HG03108 (cell line): ENCODE data around the gene LACC1.

Experiments used
- ATAC-seq: cut with Tn5 transposase; IDR thresholded peaks from one replicate; pipeline ENCODE4 v1.9.1; 2021; ENCODE audit warnings: moderate library complexity; ENCODE audit not compliant: unreplicated experiment

The LACC1 gene

DNA sequence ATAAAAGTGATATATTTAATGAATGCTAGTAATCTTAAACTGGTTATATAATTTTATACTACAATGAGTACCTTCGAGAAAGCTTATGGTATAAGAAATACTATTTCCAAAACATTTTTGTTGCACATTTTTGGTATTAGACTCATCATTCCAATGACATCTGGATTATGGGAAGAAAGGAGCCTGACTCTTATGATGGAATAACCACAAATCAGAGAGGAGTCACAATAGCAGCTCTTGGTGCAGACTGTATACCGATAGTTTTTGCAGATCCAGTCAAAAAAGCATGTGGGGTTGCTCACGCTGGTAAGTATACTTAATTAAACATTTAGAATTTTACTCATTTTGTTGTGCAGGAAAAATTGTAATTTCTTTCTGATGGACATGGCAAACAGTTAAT, 3.9 kb downstream of the LACC1 start:
- ATAC-seq = no peak

- no peak for ATAC-seq
These were observed 4.5 kb downstream of the LACC1 start for GRCh38 chr13:43884222-43884621.

DNA sequence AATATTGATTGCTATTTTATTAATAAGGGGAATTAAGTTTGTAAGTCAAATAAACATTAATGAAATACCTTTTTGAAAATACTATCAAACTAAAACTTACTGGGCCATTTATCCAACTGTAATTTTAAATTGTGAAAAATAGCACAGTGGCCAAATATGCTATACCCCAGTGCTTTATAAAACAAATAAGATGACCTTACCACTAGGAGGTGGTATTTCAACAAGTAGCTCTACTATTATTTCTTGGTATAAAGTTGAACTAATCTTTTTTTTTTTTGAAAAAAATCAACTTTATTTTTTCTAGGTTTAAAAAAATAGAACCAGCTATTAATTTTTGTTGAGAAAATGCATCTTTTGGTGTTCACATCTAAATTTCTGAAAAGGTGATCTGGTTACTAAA, 14.7 kb downstream of the LACC1 start:
- no peak for ATAC-seq

- no peak for ATAC-seq
These were observed 16.2 kb downstream of the LACC1 start for GRCh38 chr13:43895940-43896339.

DNA sequence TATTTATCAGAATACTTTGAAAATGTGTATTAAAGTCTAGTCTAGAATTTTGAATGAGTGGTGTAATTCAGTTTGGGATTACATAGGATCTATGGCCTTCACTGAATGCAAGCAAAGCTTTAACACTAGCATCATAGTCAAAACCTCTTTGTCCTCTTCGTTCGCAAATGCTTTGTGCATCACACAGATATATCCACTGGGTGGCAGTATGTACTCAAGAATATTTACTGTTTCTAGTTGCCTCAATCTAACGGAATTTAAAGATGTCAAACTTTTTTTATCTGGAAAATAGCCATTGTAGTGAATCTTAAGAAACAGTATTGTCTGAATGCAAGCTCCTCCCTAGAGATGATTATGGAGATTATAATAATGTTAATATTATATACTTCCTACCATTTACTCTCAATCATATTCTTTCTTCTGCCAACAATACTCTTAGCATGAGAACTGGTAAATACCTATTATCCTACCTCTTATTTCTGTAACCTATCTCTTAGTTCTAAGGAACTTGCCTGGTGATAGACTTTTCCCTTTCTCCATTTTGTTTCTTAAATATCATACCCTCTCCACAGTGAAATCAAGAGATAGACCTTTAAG, 25.8 kb downstream of the LACC1 start:
- no peak for ATAC-seq

DNA sequence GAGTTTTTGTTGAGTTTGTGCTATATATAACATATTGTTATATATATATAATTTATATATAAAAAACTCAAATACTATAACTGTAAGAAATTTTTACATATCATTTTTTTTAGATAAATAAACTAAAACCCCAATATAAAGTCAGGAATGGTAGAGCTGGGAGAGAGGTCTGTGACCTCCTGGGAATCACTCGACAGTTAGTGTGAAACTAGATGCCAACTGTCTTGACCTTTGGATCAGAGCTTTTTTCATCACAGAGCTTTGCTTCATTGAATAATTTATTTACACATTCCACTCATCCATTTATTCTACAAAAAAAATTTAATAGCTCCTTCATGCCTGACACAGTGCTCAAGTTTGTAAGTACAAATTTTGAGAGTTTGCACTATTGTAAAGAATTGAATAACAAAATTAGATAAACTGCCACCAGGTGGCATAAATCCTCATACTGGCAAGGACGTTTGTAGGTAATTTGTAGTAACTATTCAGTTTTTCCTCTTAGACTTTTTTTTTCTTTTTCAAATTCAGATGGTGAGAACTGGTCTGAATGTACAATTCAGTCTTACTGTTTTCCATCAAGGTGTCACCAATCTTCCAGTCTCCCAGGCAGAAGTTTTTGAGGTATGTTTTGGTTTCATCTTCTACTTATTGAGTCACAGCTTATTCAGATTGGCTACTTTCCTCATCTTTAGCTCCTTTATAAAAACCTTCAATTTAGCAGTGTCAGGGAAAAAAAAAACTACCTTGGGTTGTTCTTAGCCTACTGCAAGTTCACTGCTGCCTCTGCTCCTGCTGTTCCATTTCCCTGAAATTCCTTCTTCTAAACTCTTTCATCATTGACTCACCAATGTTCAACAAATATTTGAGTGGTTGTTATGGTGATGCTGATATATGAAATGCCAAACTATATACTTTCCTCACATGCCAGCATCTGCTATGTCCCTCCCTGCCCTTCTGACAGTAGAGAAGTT, 28.7 kb downstream of the LACC1 start:
- no peak for ATAC-seq

- no peak for ATAC-seq
These were observed 31.2 kb downstream of the LACC1 start for GRCh38 chr13:43910856-43911255.

DNA sequence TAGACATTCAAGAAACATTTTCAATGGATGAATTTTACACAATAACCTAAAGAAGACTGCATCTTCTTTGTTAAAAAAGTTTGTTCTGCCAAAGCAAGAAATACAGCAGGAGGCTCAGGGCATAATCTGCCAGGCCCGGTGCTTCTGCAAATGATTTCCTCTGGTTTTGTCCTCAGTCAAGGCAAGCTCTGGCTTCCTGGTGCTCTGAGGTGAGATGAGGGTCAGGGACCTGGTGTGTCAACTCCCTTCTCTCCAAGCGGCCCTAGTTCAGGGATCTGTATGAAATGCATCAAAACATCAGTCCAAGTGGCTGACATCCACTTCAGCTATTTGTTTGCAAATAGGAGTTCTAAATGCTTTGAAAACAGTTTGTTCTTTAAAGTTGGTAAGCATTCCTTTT, 31.6 kb downstream of the LACC1 start:
- ATAC-seq = no peak

- no peak for ATAC-seq
These were observed 32.2 kb downstream of the LACC1 start for GRCh38 chr13:43911871-43912270.

- ATAC-seq = no peak
These were observed 35.7 kb downstream of the LACC1 start for GRCh38 chr13:43915451-43915850.

GRCh38 chr13:43916828-43917227, 37.1 kb downstream of the LACC1 start:
- no peak for ATAC-seq

DNA sequence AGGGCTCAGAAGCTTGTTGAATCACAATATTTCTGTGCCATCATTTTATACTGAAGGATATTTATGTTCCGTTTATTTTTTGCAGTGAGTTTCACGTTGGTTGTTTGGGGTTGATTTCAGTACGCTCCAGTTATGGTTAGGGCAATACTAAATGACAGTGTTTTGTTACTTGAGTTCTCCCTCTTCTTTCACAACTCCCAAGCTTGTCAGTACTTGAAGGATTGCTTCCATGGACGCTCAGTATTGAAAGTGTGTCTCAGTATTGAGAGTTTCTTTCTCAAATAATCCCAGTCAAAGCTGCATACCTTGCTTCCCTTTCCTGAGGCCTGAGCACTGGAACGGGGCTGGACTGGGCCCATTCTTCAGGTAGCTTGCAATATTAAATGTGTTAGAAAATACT, 38.9 kb downstream of the LACC1 start:
- ATAC-seq = no peak

DNA sequence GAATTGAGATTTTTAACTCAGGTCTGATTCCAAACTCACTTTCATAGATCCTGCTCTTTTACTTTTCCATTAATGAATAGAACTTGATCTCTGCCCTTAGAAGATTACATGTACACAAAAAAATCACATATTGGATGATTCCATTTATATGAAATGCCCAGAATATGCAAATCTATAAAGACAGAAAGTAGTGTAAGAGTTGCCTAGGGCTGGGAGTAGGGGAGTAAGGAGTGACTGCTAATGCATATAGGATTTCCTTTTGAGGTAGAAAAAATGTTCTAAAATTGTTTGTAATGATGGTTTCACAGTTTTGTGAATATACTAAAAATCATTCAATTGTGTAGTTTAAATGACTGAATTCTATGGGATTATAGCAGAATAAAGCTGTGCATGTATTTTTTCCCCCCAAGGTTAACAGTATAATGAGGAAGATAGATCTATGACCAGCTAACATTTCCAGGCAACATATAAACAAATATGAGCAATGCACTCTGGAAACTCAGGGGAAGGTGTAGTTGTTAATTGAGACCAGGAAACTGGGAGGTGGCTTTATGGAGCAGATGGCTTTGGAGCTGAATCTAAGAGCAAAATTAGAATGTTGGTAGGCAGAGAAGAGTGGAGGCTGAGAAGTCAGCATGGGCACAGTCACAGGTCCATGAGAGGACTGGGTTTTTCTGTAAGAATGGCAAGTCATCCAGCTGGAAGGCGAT, 41.4 kb downstream of the LACC1 start:
- no peak for ATAC-seq

GRCh38 chr13:43924549-43925245, 45.0 kb downstream of the LACC1 start:
- ATAC-seq = no peak

DNA sequence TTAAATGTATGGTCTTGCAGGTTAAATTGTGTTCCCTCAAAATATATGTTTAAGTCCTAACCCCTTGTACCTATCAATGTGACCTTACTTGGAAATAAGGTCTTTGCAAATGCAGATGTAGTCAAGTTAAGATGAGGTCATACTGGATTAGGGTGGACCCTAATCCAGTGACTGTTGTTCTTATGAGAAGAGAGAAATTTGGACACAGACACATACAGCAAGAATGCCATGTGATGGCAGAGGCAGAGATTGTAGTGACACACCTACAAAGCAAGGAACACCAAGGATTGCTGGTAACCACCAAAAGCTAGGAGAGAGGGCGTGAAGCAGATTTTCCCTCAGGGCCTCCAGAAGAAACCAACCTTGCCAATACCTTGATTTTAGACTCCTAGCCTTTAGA, 50.2 kb downstream of the LACC1 start:
- ATAC-seq = no peak

DNA sequence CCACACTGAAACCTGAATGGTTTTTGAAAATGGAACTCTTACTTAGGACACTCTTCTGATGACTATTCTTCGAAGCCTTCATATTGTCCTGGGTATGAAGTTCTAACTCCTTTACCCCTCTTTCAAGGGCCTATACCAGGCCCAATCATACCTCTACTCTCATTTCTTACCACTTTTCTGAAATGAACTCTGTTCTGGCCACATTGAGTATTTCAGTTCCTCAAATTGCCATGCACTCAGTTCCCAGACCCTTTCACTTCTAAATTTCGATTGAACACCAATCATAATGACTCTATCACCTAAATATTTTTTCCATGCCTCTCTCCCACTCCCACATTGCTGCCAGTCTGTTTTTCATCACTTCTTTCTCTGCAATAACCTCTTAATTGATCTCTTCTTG, 53.7 kb downstream of the LACC1 start:
- ATAC-seq = peak; percentile 99

DNA sequence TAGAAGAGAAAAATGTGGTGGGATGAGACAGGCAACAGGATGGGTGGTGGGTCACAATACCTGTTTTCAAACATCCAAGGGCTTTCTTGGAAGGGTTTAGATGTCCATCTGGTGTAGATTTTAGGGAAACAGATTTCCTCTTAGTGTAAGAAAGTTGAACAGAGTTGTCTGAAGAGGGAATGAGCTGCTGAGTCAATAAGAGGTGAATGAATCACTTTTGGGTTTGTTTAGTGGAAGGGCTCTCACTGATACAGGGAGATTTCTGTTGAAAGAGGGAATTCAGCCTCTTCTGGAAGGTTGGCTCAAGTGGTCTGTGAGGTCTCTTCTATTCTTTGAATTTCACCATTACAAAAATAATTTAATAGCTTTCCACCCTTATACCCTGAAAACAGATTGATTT, 54.6 kb downstream of the LACC1 start:
- no peak for ATAC-seq

GRCh38 chr13:43935878-43936277, 56.2 kb downstream of the LACC1 start:
- ATAC-seq = no peak

- ATAC-seq = no peak
These were observed 56.9 kb downstream of the LACC1 start for GRCh38 chr13:43936647-43937046.

DNA sequence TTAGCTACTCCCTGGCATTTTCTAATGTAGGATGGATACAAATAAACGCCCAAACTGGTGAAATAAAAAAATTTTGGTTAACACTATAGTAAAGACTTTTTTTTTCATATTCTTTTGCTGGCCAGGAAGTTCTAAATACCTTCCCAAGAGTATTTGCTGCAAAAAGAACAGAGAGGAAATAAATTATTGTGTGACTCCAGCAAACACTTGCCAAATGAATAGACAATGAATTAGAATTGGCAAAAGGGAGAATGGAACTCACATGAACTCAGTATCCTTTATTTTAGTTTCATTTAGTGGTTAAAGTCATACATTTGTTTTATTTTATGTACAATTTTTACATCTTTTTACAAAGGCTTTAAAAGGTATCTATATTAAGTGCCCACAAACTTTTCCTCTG, 58.1 kb downstream of the LACC1 start:
- ATAC-seq = no peak

DNA sequence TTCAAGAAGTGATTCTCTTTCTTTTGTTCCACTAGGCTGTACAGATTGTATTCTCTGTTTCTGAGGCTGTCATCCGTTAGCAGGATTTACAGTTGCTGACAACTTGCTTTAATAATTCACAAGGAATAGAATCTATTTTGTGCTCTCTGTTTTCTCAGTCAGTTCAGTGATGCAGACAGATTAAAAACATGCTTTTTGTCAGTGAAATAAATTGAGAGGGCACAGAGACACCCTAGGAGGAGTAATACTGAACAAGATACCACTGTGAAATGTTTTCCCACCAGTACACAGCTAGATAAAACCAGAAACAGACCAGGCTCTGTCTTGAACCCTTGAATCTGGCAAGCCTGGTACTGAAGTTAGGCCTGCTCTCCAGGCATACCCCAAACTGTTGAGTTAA, 58.7 kb downstream of the LACC1 start:
- ATAC-seq = no peak
